CD14-positive monocyte (primary cell): Measurements from ENCODE around the gene PEX16. TPM values are rescaled to one million over a fixed set of nuclear protein-coding genes. Genes with fewer than 3 reads are reported as not detected.

Source experiments
- DNase-seq, 3 donors: peaks; one replicate each; pipeline ENCODE4 v3.0.0-alpha.2; 2011 to 2022
- H2AFZ ChIP-seq: 2 replicates; pipeline ENCODE4 v1.6.0; 2012; ENCODE audit warnings: mild to moderate bottlenecking, low read depth, low read length, inconsistent platforms; ENCODE audit not compliant: insufficient read depth, poor library complexity, severe bottlenecking
- H3K27ac ChIP-seq, 2 donors: 1 replicate in 1 of 2; 2 replicates in 1 of 2; pipeline ENCODE4 v1.5.1; 2012 to 2013; ENCODE audit warnings: low read length in 2 of 2, control low read depth in 1 of 2, inconsistent platforms in 1 of 2, low read depth in 1 of 2, mild to moderate bottlenecking in 1 of 2
- H3K27me3 ChIP-seq, 2 donors: one replicate each; pipeline versions ENCODE4 v1.6.0 to v1.6.1; 2011 to 2013; ENCODE audit warnings: low read length in 2 of 2; ENCODE audit not compliant: control insufficient read depth in 2 of 2, insufficient read depth in 2 of 2
- H3K36me3 ChIP-seq, 2 donors: replicated peaks in 1 of 2; 1 replicate in 1 of 2; 2 replicates in 1 of 2; pipeline versions ENCODE4 v1.5.1 to v1.6.1; 2012 to 2013; ENCODE audit warnings: low read length in 2 of 2, control low read depth in 1 of 2, inconsistent platforms in 1 of 2, mild to moderate bottlenecking in 1 of 2; ENCODE audit not compliant: insufficient read depth in 2 of 2, control insufficient read depth in 1 of 2
- H3K4me1 ChIP-seq, 2 donors: 1 replicate in 1 of 2; 2 replicates in 1 of 2; pipeline versions ENCODE4 v1.5.1 to v1.6.1; 2012 to 2013; ENCODE audit warnings: low read length in 2 of 2, control low read depth in 1 of 2, inconsistent platforms in 1 of 2, mild to moderate bottlenecking in 1 of 2, moderate library complexity in 1 of 2; ENCODE audit not compliant: insufficient read depth in 2 of 2, control insufficient read depth in 1 of 2
- H3K4me2 ChIP-seq: replicated peaks from 2 replicates; pipeline ENCODE3; 2012; ENCODE audit warnings: low read length, moderate library complexity, mild to moderate bottlenecking; ENCODE audit not compliant: poor library complexity, severe bottlenecking; ENCODE audit errors: extremely low read depth
- H3K4me3 ChIP-seq, 3 experiments: fragments of 200-600 bp in 1 of 3; sonication (generic) in 1 of 3; replicated peaks in 1 of 3; 1 replicate in 2 of 3; 2 replicates in 1 of 3; pipeline ENCODE4 v1.5.1; 2011 to 2013; ENCODE audit warnings: low read length in 3 of 3, mild to moderate bottlenecking in 3 of 3, control low read depth in 2 of 3, low read depth in 2 of 3, inconsistent platforms in 1 of 3, moderate library complexity in 1 of 3
- H3K79me2 ChIP-seq: 2 replicates; pipeline ENCODE4 v1.6.0; 2012; ENCODE audit warnings: mild to moderate bottlenecking, control low read depth, inconsistent platforms, low read length, moderate library complexity; ENCODE audit not compliant: insufficient read depth
- H3K9ac ChIP-seq: 2 replicates; pipeline ENCODE4 v1.6.0; 2017; ENCODE audit warnings: low read length, mild to moderate bottlenecking; ENCODE audit not compliant: insufficient read depth, poor library complexity, severe bottlenecking
- H3K9me3 ChIP-seq, 2 donors: replicated peaks in 1 of 2; 1 replicate in 1 of 2; 2 replicates in 1 of 2; pipeline versions ENCODE4 v1.5.1 to v1.6.1; 2012 to 2013; ENCODE audit warnings: low read length in 2 of 2, control low read depth in 1 of 2; ENCODE audit not compliant: control insufficient read depth in 1 of 2, insufficient read depth in 1 of 2
- H4K20me1 ChIP-seq: 2 replicates; pipeline ENCODE4 v1.6.0; 2012; ENCODE audit warnings: mild to moderate bottlenecking, low read length, control low read depth, moderate library complexity; ENCODE audit not compliant: insufficient read depth
- H3K27ac Mint-ChIP-seq, 7 donors: one replicate each; pipeline ENCODE4 v1.8.0; 2020; ENCODE audit warnings: mild to moderate bottlenecking in 7 of 7, mixed read lengths in 7 of 7, moderate library complexity in 6 of 7, inconsistent platforms in 2 of 7
- H3K27me3 Mint-ChIP-seq, 3 donors: one replicate each; pipeline ENCODE4 v1.8.0; 2021 to 2022; ENCODE audit warnings: low read depth in 3 of 3, mild to moderate bottlenecking in 3 of 3, mixed read lengths in 3 of 3, moderate library complexity in 3 of 3, inconsistent platforms in 1 of 3
- H3K36me3 Mint-ChIP-seq, 2 donors: one replicate each; pipeline ENCODE4 v1.8.0; 2020; ENCODE audit warnings: mixed read lengths in 2 of 2, inconsistent platforms in 1 of 2, mild to moderate bottlenecking in 1 of 2
- H3K4me1 Mint-ChIP-seq: one replicate; pipeline ENCODE4 v1.8.0; 2020; ENCODE audit warnings: mild to moderate bottlenecking, mixed read lengths
- H3K4me3 Mint-ChIP-seq, 2 donors: one replicate each; pipeline ENCODE4 v1.8.0; 2020; ENCODE audit warnings: mild to moderate bottlenecking in 2 of 2, mixed read lengths in 2 of 2, moderate library complexity in 1 of 2
- H3K9me3 Mint-ChIP-seq, 7 donors: one replicate each; pipeline ENCODE4 v1.8.0; 2020 to 2022; ENCODE audit warnings: mixed read lengths in 7 of 7, mild to moderate bottlenecking in 6 of 7, moderate library complexity in 6 of 7, inconsistent platforms in 2 of 7
- WGBS: methylation state at CpG from one replicate; pipeline ENCODE4 v1.1.5; 2013; ENCODE audit warnings: missing lambda C conversion rate; ENCODE audit not compliant: insufficient coverage; 5-methylcytosine and 5-hydroxymethylcytosine counted together
- intact Hi-C, 2 donors: fragments of 100-400 bp; cut with micrococcal nuclease; formaldehyde crosslinking; loops; one replicate each; pipeline versions ENCODE4 v1.15.0 to v1.15.1; 2023
- polyA plus RNA-seq, 3 donors: library from polyadenylated mRNA; depleted of rRNA in 1 of 3; unstranded in 2 of 3; stranded (reverse) in 1 of 3; fragments of 300-500 nt in 2 of 3; fragments of >200 nt in 1 of 3; fragmentation: Illumina TruSeq in 2 of 3; gene quantifications; 1 replicate in 2 of 3; 2 replicates in 1 of 3; pipeline ENCODE4 v1.2.3, GENCODE V29; 2012 to 2021
- TF ChIP-seq, protein P1 (sequence below): fragments of 200-600 bp; IDR thresholded peaks from one replicate; pipeline ENCODE4 v1.8.0; 2022; ENCODE audit warnings: antibody characterized with exemption, mild to moderate bottlenecking

The PEX16 gene
- polyA plus RNA-seq, 3 donors = 33.8 to 46.1 (median 35.1) TPM

DNA sequence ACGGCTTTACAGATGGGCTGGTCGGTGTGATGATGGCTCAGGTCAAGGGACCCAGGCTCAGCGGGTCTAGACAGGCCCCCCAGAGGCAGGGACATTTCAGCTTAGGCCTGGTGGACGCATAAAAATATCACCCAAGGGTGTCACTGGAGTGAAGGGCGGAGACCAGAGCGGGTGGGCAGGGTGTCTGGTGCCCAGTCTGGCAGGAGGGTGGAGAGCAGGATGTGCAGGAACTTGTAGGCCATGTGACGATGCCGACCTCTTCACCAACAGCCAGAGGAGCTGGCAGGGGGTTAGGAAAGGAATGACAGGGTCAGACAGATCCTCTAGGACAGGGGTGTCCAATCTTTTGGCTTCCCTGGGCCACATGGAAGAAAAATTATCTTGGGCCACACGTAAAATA lies 27.7 kb downstream of the PEX16 start:
- TF ChIP-seq, protein P1, sequence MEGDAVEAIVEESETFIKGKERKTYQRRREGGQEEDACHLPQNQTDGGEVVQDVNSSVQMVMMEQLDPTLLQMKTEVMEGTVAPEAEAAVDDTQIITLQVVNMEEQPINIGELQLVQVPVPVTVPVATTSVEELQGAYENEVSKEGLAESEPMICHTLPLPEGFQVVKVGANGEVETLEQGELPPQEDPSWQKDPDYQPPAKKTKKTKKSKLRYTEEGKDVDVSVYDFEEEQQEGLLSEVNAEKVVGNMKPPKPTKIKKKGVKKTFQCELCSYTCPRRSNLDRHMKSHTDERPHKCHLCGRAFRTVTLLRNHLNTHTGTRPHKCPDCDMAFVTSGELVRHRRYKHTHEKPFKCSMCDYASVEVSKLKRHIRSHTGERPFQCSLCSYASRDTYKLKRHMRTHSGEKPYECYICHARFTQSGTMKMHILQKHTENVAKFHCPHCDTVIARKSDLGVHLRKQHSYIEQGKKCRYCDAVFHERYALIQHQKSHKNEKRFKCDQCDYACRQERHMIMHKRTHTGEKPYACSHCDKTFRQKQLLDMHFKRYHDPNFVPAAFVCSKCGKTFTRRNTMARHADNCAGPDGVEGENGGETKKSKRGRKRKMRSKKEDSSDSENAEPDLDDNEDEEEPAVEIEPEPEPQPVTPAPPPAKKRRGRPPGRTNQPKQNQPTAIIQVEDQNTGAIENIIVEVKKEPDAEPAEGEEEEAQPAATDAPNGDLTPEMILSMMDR = no peak
- Histone ChIP-seq H3K9ac (no peak overlapping the region), H2AFZ (no peak overlapping the region), H3K79me2 (no peaks in the 10 kb centered on the region), H3K4me1 (peaks cover 5 to 6% of the 10 kb centered on the region in 2 donors), H4K20me1 (peaks cover 12% of the 10 kb centered on the region), H3K4me3 (no peak overlapping the region), H3K9me3 (no peaks in the 10 kb centered on the region), H3K4me2 (no peak overlapping the region), H3K27ac (no peak overlapping the region), H3K36me3 (no peaks in the 10 kb centered on the region), H3K27me3 (peaks cover 14 to 26% of the 10 kb centered on the region in 2 donors)
- DNase-seq = no peak
- no peak overlapping the region for H3K27ac Mint-ChIP-seq
- intact Hi-C loops = no loop called here
- peaks cover 0 to 3% (median 0%) of the 10 kb centered on the region in 7 donors for H3K9me3 Mint-ChIP-seq
- peaks cover 3% of the 10 kb centered on the region for H3K4me1 Mint-ChIP-seq
- 90% methylated on average over 7 of the region's 9 CpGs for WGBS
- H3K4me3 Mint-ChIP-seq = no peak overlapping the region
- H3K27me3 Mint-ChIP-seq = peaks cover 18 to 49% (median 30%) of the 10 kb centered on the region in 3 donors
- H3K36me3 Mint-ChIP-seq = no peaks in the 10 kb centered on the region

DNA sequence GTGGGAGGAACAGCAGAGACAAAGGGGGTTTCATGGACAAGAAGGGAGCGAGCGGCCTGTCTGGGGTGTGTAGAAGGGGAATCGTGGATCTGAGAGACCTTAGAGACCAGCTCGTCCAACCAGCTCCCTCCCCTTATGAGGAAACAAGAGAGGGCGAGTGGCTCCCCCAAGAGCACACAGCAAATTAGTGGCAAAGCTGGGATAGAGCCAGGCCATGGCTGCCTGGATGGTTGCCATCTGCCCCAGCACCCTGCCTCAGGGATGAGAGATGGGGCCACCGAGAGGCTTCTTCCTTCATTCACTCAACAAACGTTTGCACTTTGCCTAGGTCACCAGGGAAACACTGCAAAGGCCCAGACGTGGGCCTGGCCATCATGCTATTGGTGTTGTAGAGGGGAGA lies 28.1 kb downstream of the PEX16 start:
- no peak overlapping the region for H3K27ac ChIP-seq
- no peak overlapping the region for H3K9ac ChIP-seq
- intact Hi-C loops = no loop called here
- no peaks in the 10 kb centered on the region for H3K79me2 ChIP-seq
- no peak overlapping the region for H2AFZ ChIP-seq
- no peak for DNase-seq
- Mint-ChIP-seq H3K27ac (no peak overlapping the region), H3K36me3 (no peaks in the 10 kb centered on the region), H3K4me3 (no peak overlapping the region), H3K9me3 (peaks cover 0 to 5% (median 0%) of the 10 kb centered on the region in 7 donors), H3K4me1 (peaks cover 3% of the 10 kb centered on the region), H3K27me3 (peaks cover 20 to 51% (median 33%) of the 10 kb centered on the region in 3 donors)
- peaks cover 5 to 6% of the 10 kb centered on the region in 2 donors for H3K4me1 ChIP-seq
- H3K9me3 ChIP-seq = no peaks in the 10 kb centered on the region
- H3K4me2 ChIP-seq = no peak overlapping the region
- no peaks in the 10 kb centered on the region for H3K36me3 ChIP-seq
- peaks cover 16% of the 10 kb centered on the region for H4K20me1 ChIP-seq
- H3K4me3 ChIP-seq = no peak overlapping the region
- WGBS = 100% methylated on average over 3 of the region's 8 CpGs
- H3K27me3 ChIP-seq = peaks cover 14 to 28% of the 10 kb centered on the region in 2 donors
- TF ChIP-seq, protein P1 = no peak
